HG02970 (cell line): ENCODE measurements around the gene USP32.

Experiments used
- ATAC-seq: cut with Tn5 transposase; IDR thresholded peaks from one replicate; pipeline ENCODE4 v1.9.1; 2021; ENCODE audit warnings: mild to moderate bottlenecking, moderate library complexity, moderate number of reproducible peaks; ENCODE audit not compliant: unreplicated experiment, low FRiP score

Gene USP32

GRCh38 chr17:60163108-60163784, 228.7 kb downstream of the USP32 start:
- no peak for ATAC-seq

GRCh38 chr17:60161598-60162330, 230.2 kb downstream of the USP32 start:
- ATAC-seq, result no peak

- no peak for ATAC-seq
Observed at GRCh38 chr17:60160829-60161501, 231.0 kb downstream of the USP32 start.

GRCh38 chr17:60159479-60159866, 232.5 kb downstream of the USP32 start:
- ATAC-seq, result no peak

GRCh38 chr17:60158751-60159478, 233.0 kb downstream of the USP32 start:
- ATAC-seq, result no peak

GRCh38 chr17:60157487-60158040, 234.4 kb downstream of the USP32 start:
- no peak for ATAC-seq

GRCh38 chr17:60156746-60157145, 235.2 kb downstream of the USP32 start:
- no peak for ATAC-seq

GRCh38 chr17:60155815-60156214, 236.1 kb downstream of the USP32 start:
- ATAC-seq, result no peak

- no peak for ATAC-seq
Observed at GRCh38 chr17:60155427-60155814, 236.5 kb downstream of the USP32 start.

GRCh38 chr17:60154616-60155426, 237.1 kb downstream of the USP32 start:
- ATAC-seq, result no peak

- ATAC-seq, result no peak
Observed at GRCh38 chr17:60153606-60154390, 238.1 kb downstream of the USP32 start.

GRCh38 chr17:60151355-60151754, 240.6 kb downstream of the USP32 start:
- ATAC-seq, result no peak

- no peak for ATAC-seq
Observed at GRCh38 chr17:60149691-60150582, 242.0 kb downstream of the USP32 start, which contains the start of gene CA4. TSS of gene CA4 (plus strand) at chr17:60149973. CDS start at chr17:60150035, 62 bp downstream.

GRCh38 chr17:60148373-60148772, 243.6 kb downstream of the USP32 start:
- ATAC-seq, result no peak

- no peak for ATAC-seq
Observed at GRCh38 chr17:60147553-60148223, 244.2 kb downstream of the USP32 start.

GRCh38 chr17:60146206-60146605, 245.7 kb downstream of the USP32 start:
- no peak for ATAC-seq
